Fibroblast of mammary gland (primary cell): ENCODE results near the gene WFIKKN1.

Source experiments
- DNase-seq: peaks from one replicate; pipeline ENCODE4 v3.0.0-alpha.2; 2010; ENCODE audit warnings: low read depth
- H3K4me3 ChIP-seq: 2 replicates; pipeline ENCODE4 v1.5.1; 2011; ENCODE audit warnings: low read depth, mild to moderate bottlenecking, low read length, moderate library complexity; ENCODE audit not compliant: control insufficient read depth
- CTCF ChIP-seq: conservative IDR thresholded peaks from 2 replicates; pipeline ENCODE4 v1.5.1; 2011; ENCODE audit warnings: low read depth, low read length, inconsistent platforms; ENCODE audit not compliant: control insufficient read depth, insufficient read depth

WFIKKN1 gene

GRCh38 chr16:616733-617586, 13.8 kb upstream of the WFIKKN1 start:
- no peak overlapping the region for H3K4me3 ChIP-seq
- no peak for TF ChIP-seq CTCF
- DNase-seq: no peak

- TF ChIP-seq CTCF: no peak
- DNase-seq: no peak
- H3K4me3 ChIP-seq: no peak overlapping the region
These were observed 12.9 kb upstream of the WFIKKN1 start for GRCh38 chr16:617855-618254.

- H3K4me3 ChIP-seq: no peak overlapping the region
- no peak for TF ChIP-seq CTCF
- DNase-seq: no peak
These were observed 11.2 kb upstream of the WFIKKN1 start for GRCh38 chr16:619476-620100.

GRCh38 chr16:620700-621525, 9.9 kb upstream of the WFIKKN1 start:
- TF ChIP-seq CTCF: no peak
- DNase-seq: no peak
- H3K4me3 ChIP-seq: no peak overlapping the region

GRCh38 chr16:621526-622105, 9.2 kb upstream of the WFIKKN1 start:
- no peak for TF ChIP-seq CTCF
- peak; percentile 33 for DNase-seq
- no peak overlapping the region for H3K4me3 ChIP-seq

GRCh38 chr16:622920-623280, 7.9 kb upstream of the WFIKKN1 start:
- no peak for DNase-seq
- no peak overlapping the region for H3K4me3 ChIP-seq
- no peak for TF ChIP-seq CTCF
